Smooth muscle cell of the brain vasculature (primary cell): Measurements from ENCODE around the gene LMTK3.
"Not testable (repeated sequence)": the region's sequence is repeated elsewhere in the genome, so short reads cannot be mapped to it uniquely, and the experiment has no call there.

Source experiments
- DNase-seq: peaks from one replicate; pipeline ENCODE4 v3.0.0-alpha.2; 2012; ENCODE audit warnings: low read depth, low spot score

Gene LMTK3

GRCh38 chr19:48490981-48491792 is 20.4 kb downstream of the LMTK3 start:
- no peak for DNase-seq

- no peak for DNase-seq
Measured at GRCh38 chr19:48489608-48490216, 21.9 kb downstream of the LMTK3 start.

- DNase-seq, result not testable (repeated sequence)
Measured at GRCh38 chr19:48488478-48488877, 23.2 kb downstream of the LMTK3 start.

GRCh38 chr19:48487948-48488347 is 23.7 kb downstream of the LMTK3 start:
- no peak for DNase-seq

- DNase-seq, result no peak
Measured at GRCh38 chr19:48487544-48487943, 24.1 kb downstream of the LMTK3 start.

- DNase-seq, result not testable (repeated sequence)
Measured at GRCh38 chr19:48486706-48487105, 24.9 kb downstream of the LMTK3 start.

- DNase-seq, result no peak
Measured at GRCh38 chr19:48484931-48485612, 26.6 kb downstream of the LMTK3 start.

- DNase-seq, result no peak
Measured at GRCh38 chr19:48484247-48484893, 27.3 kb downstream of the LMTK3 start.

GRCh38 chr19:48483301-48483700 is 28.3 kb downstream of the LMTK3 start:
- DNase-seq, result no peak

GRCh38 chr19:48481846-48482639 is 29.6 kb downstream of the LMTK3 start:
- no peak for DNase-seq

GRCh38 chr19:48480558-48481500 is 30.8 kb downstream of the LMTK3 start:
- no peak for DNase-seq

GRCh38 chr19:48480183-48480557 is 31.5 kb downstream of the LMTK3 start:
- DNase-seq, result no peak

GRCh38 chr19:48479686-48480085 is 31.9 kb downstream of the LMTK3 start:
- DNase-seq, result no peak

- no peak for DNase-seq
Measured at GRCh38 chr19:48478339-48479256, 33.0 kb downstream of the LMTK3 start.

- DNase-seq, result no peak
Measured at GRCh38 chr19:48477698-48478338, 33.8 kb downstream of the LMTK3 start.

GRCh38 chr19:48477067-48477685 is 34.5 kb downstream of the LMTK3 start:
- no peak for DNase-seq

- DNase-seq, result no peak
Measured at GRCh38 chr19:48476176-48476575, 35.5 kb downstream of the LMTK3 start.

GRCh38 chr19:48475369-48476068 is 36.1 kb downstream of the LMTK3 start:
- no peak for DNase-seq
